Chondrocyte (in vitro differentiated cells): ENCODE data around the gene OXLD1. TPM values are rescaled to one million over a fixed set of nuclear protein-coding genes. Genes with fewer than 3 reads are reported as not detected.

ENCODE experiments used
- DNase-seq: peaks from one replicate; pipeline ENCODE4 v3.0.0; 2021; ENCODE audit warnings: mixed read lengths, low spot score
- H3K27ac Mint-ChIP-seq: one replicate; pipeline ENCODE4 v1.8.0; 2021; ENCODE audit warnings: mild to moderate bottlenecking, moderate library complexity, mixed read lengths; ENCODE audit not compliant: unreplicated experiment
- H3K27me3 Mint-ChIP-seq: 2 replicates; pipeline ENCODE4 v1.8.0; 2021; ENCODE audit warnings: low read depth, mixed read lengths
- H3K36me3 Mint-ChIP-seq: 2 replicates; pipeline ENCODE4 v1.8.0; 2021; ENCODE audit warnings: low read depth, mixed read lengths
- H3K4me1 Mint-ChIP-seq: 2 replicates; pipeline ENCODE4 v1.8.0; 2021; ENCODE audit warnings: low read depth, mild to moderate bottlenecking, mixed read lengths
- H3K4me3 Mint-ChIP-seq: one replicate; pipeline ENCODE4 v1.8.0; 2021; ENCODE audit warnings: mild to moderate bottlenecking, moderate library complexity, mixed read lengths; ENCODE audit not compliant: unreplicated experiment
- H3K9me3 Mint-ChIP-seq: 2 replicates; pipeline ENCODE4 v1.8.0; 2021; ENCODE audit warnings: low read depth, mixed read lengths
- total RNA-seq: library from RNA; stranded (reverse); gene quantifications from 3 replicates; pipeline ENCODE4 v1.2.1, GENCODE V29; 2021
- TF ChIP-seq, protein P1 (sequence below): fragments of 200-600 bp; sonication (generic); IDR thresholded peaks from 2 replicates; pipeline ENCODE4 v1.5.0; 2021; ENCODE audit warnings: antibody characterized with exemption, mild to moderate bottlenecking, moderate library complexity

OXLD1 gene
- total RNA-seq, 1 donor from 2014 or later: 24.2 TPM

DNA sequence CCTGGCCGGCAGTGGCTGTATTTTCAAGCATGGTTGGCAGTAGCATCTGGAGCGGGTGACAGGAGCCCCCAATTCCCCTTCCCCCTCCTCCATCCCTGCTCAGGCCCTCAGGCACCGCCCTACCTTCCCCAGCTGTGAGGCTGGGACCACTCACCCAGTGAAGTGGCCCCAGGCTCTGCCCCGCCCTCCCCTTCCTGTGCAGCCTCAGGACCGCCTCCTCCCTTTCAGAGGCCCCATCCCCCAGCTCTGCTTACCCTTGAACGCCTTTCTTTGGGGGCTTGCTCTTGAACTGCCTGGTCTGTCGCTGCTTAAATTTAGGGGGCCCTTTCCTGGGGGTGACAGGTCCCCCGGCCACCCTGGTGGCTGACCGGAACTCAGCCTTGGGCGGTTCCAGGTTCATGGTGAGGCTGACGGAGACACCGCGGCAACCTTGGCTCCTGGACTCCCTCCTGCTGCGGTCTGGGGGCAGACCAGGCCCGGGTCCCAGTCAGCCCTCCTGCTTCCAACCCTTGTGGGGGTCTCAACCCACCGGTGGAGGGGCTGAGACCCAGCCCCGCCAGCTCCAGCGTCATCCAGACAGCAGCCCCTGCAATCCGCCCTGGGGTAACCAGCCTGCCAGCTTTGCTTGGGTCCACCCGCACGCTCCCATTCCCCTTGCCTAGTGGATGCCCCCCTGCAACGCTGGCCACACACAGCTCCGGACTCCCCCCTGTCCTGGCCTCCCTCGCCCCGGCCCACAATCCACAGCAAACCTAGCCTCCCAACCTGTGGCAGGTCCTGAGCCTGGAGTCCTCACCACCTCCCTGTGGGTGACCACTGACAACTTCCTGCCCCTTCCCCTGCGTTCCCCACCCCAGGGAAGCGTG lies 13.3 kb downstream of the OXLD1 start:
- no peaks in the 10 kb centered on the region for H3K9me3 Mint-ChIP-seq
- no peak overlapping the region for H3K27ac Mint-ChIP-seq

DNA sequence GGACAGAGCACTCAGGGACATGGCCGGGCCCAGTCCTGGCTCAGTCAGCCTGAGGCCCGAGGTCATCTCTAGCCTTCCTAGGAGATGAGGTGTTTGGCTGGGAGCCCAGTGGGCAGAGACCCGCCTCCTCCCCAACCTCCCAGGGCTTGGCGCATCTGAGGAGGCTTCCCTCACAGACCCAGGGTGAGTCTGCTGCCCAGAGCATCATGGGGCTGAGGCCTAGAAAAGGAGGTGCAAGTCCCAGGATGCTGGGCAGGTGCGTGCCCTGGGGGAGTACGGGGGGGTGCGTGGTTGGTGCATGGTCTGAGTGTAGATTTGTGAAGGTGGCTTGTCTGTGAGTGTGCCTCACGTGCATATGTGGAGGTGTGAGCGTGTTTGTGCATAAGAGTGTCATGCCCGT lies 14.7 kb downstream of the OXLD1 start:
- Mint-ChIP-seq H3K27ac (peak overlapping the region; percentile 55), H3K36me3 (no peaks in the 10 kb centered on the region), H3K9me3 (no peaks in the 10 kb centered on the region), H3K4me1 (peaks cover 4% of the 10 kb centered on the region), H3K27me3 (no peaks in the 10 kb centered on the region), H3K4me3 (no peak overlapping the region)
- TF ChIP-seq, protein P1, sequence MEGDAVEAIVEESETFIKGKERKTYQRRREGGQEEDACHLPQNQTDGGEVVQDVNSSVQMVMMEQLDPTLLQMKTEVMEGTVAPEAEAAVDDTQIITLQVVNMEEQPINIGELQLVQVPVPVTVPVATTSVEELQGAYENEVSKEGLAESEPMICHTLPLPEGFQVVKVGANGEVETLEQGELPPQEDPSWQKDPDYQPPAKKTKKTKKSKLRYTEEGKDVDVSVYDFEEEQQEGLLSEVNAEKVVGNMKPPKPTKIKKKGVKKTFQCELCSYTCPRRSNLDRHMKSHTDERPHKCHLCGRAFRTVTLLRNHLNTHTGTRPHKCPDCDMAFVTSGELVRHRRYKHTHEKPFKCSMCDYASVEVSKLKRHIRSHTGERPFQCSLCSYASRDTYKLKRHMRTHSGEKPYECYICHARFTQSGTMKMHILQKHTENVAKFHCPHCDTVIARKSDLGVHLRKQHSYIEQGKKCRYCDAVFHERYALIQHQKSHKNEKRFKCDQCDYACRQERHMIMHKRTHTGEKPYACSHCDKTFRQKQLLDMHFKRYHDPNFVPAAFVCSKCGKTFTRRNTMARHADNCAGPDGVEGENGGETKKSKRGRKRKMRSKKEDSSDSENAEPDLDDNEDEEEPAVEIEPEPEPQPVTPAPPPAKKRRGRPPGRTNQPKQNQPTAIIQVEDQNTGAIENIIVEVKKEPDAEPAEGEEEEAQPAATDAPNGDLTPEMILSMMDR: no peak
- no peak for DNase-seq

More for the DNA sequence above, 13.3 kb downstream of the OXLD1 start:
- Mint-ChIP-seq H3K36me3 (no peaks in the 10 kb centered on the region), H3K27me3 (no peaks in the 10 kb centered on the region), H3K4me1 (peaks cover 4% of the 10 kb centered on the region), H3K4me3 (no peak overlapping the region)
- DNase-seq: no peak
- TF ChIP-seq, protein P1: no peak

DNA sequence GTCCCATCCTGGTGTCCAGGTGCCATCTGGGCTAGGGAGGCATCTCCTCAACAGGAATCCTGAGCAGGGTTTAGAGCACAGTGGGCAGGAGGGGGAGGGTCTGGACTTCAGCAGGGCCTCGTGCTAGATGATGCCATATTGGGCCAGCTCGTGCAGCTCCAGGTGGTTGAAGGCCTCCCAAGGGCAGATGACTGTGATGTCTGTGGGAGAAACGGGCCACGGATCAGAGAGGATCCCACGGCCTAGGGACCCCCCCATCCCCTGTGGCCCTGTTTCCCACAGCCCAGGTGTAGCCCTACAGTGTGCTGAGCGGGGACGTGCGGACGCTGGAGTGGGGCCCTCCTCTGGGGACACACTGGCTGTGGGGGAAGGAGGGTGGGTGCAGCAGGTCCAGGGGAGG lies 15.5 kb downstream of the OXLD1 start:
- no peak for DNase-seq
- Mint-ChIP-seq H3K36me3 (no peaks in the 10 kb centered on the region), H3K27me3 (no peaks in the 10 kb centered on the region), H3K27ac (no peak overlapping the region), H3K9me3 (no peaks in the 10 kb centered on the region), H3K4me1 (peaks cover 4% of the 10 kb centered on the region), H3K4me3 (no peak overlapping the region)
- TF ChIP-seq, protein P1: no peak

DNA sequence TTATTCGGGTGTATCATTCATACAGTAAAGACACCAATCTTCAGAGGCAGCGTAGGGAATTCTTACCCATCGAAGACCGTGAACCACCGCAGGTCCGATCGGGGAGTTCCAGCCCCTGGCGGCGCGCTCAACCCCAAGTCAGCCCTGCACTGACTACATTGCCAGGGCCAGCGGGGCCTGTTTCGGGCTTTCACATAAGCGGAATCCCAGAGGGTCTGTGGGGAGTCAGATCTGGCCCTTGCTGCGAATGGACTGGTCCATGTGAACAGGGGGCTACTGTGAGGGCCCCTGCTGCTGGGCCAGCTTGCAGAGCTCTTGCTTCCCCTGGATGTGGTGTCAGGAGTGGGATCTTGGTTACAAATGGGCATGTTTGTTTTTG lies 17.7 kb downstream of the OXLD1 start:
- TF ChIP-seq, protein P1: no peak
- H3K27me3 Mint-ChIP-seq: no peaks in the 10 kb centered on the region
- no peak overlapping the region for H3K27ac Mint-ChIP-seq
- no peaks in the 10 kb centered on the region for H3K36me3 Mint-ChIP-seq
- H3K4me1 Mint-ChIP-seq: peaks cover 4% of the 10 kb centered on the region
- H3K4me3 Mint-ChIP-seq: no peak overlapping the region
- DNase-seq: no peak
- no peaks in the 10 kb centered on the region for H3K9me3 Mint-ChIP-seq

DNA sequence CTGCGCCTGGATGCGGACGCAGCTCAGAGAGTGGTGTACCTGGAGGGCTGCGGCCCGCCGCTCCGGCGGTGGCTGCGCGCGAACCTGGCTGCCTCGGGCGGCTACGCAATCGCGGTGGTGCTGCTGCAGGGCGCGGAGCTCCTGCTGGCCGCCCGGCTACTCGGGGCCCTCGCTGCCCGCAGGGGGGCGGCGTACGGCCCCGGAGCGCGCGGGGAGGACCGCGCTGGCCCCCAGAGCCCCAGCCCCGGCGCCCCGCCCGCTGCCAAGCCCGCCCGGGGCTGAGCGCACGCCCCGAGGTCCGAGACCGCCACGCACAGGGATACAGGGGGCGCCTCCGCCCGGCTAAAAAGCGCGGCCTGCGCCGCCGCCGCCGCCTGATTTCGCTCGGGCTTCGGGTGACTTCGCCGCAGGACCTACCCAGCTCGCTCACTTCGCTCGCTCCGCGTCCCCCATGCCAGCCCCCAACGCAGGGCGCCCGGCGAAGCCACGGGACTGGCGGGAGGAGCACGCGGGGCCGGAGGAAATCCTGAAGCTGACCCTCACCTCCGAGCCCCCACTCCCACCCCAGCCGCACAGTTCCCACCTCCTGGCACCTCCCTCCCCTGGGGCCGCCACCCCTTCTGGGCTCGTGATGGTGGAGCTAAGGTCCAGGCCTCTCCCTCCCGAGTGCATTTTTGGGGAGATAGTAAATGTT lies 18.2 kb downstream of the OXLD1 start:
- H3K27ac Mint-ChIP-seq: no peak overlapping the region
- no peaks in the 10 kb centered on the region for H3K27me3 Mint-ChIP-seq
- TF ChIP-seq, protein P1: no peak
- no peaks in the 10 kb centered on the region for H3K9me3 Mint-ChIP-seq
- no peak for DNase-seq
- peaks cover 4% of the 10 kb centered on the region for H3K4me1 Mint-ChIP-seq
- H3K4me3 Mint-ChIP-seq: no peak overlapping the region
- H3K36me3 Mint-ChIP-seq: no peaks in the 10 kb centered on the region
